DND-41 (cell line): ENCODE results near the gene UBE2H.
"Not testable (repeated sequence)": the region's sequence is repeated elsewhere in the genome, so short reads cannot be mapped to it uniquely, and the experiment has no call there.

Experiments
- ATAC-seq: fragments of 200-7000 bp; cut with Tn5 transposase; 3 replicates; pipeline ENCODE4 v1.9.1; 2021; ENCODE audit warnings: low read depth; ENCODE audit not compliant: insufficient read depth
- DNase-seq: peaks from one replicate; pipeline ENCODE4 v3.0.0-alpha.2; 2020
- H2AFZ ChIP-seq: 2 replicates; pipeline ENCODE4 v1.6.0; 2012; ENCODE audit warnings: low read depth, low read length
- H3K27ac ChIP-seq: 2 replicates; pipeline ENCODE4 v1.5.1; 2012; ENCODE audit warnings: low read length, inconsistent platforms
- H3K27me3 ChIP-seq: fragments of 200-600 bp; sonication (generic); 2 replicates; pipeline ENCODE4 v1.6.0; 2012; ENCODE audit warnings: low read length, mild to moderate bottlenecking, inconsistent platforms; ENCODE audit not compliant: insufficient read depth, poor library complexity
- H3K36me3 ChIP-seq: 2 replicates; pipeline ENCODE4 v1.5.1; 2012; ENCODE audit warnings: low read length, inconsistent platforms; ENCODE audit not compliant: insufficient read depth
- H3K4me1 ChIP-seq: 2 replicates; pipeline ENCODE4 v1.5.1; 2012; ENCODE audit warnings: mild to moderate bottlenecking, low read length; ENCODE audit not compliant: insufficient read depth
- H3K4me2 ChIP-seq: 2 replicates; pipeline ENCODE4 v1.6.0; 2012; ENCODE audit warnings: mild to moderate bottlenecking, moderate library complexity, low read length, inconsistent platforms; ENCODE audit not compliant: insufficient read depth
- H3K4me3 ChIP-seq, 2 experiments: fragments of 200-600 bp in 1 of 2; shearing (Covaris generic) in 1 of 2; 2 replicates each; pipeline ENCODE4 v1.5.1; 2012 to 2016; ENCODE audit warnings: inconsistent platforms in 2 of 2, low read length in 2 of 2, mild to moderate bottlenecking in 2 of 2, low read depth in 1 of 2, moderate library complexity in 1 of 2
- H3K79me2 ChIP-seq: 2 replicates; pipeline ENCODE4 v1.6.0; 2012; ENCODE audit warnings: low read length, inconsistent platforms; ENCODE audit not compliant: insufficient read depth
- H3K9ac ChIP-seq: 2 replicates; pipeline ENCODE4 v1.6.0; 2012; ENCODE audit warnings: low read depth, mild to moderate bottlenecking, inconsistent platforms, low read length, moderate library complexity
- H3K9me3 ChIP-seq: 2 replicates; pipeline ENCODE4 v1.5.1; 2012; ENCODE audit warnings: low read length, moderate library complexity, mild to moderate bottlenecking, inconsistent platforms; ENCODE audit not compliant: insufficient read depth, severe bottlenecking
- H4K20me1 ChIP-seq: 2 replicates; pipeline ENCODE4 v1.6.0; 2012; ENCODE audit warnings: low read length; ENCODE audit not compliant: insufficient read depth
- EZH2 ChIP-seq: IDR thresholded peaks from 3 replicates; pipeline ENCODE4 v1.6.1; 2012; ENCODE audit warnings: borderline replicate concordance, low read depth, mild to moderate bottlenecking, moderate library complexity, low read length, inconsistent platforms; ENCODE audit not compliant: severe bottlenecking
- TF ChIP-seq, protein P1 (sequence below): IDR thresholded peaks from 2 replicates; pipeline ENCODE4 v1.5.1; 2012; ENCODE audit warnings: borderline replicate concordance, low read length, moderate library complexity, mild to moderate bottlenecking; ENCODE audit not compliant: poor library complexity, severe bottlenecking; ENCODE audit errors: extremely low read depth

UBE2H gene

DNA sequence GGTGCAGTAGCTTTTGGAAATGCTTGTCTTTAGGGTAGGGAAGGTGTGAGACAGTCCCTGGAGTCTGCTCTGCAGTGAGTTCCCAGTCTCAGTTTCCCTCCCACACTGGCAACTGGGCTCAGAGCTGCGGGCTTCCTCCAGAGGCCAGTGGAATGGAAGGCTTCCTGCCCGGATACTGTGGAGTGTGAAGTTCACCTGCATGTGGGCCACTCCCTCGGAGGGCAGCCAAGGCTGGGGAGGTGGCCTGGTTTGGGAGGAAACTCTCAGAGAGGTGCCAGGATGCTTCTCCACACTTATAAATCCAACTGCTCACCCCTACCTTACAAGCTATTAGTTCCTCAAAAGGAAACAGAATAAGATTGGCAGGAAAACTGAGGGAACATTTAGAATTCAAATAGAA is 18.1 kb upstream of the UBE2H start:
- Histone ChIP-seq H3K27ac (no peak overlapping the region), H3K4me2 (no peak overlapping the region), H4K20me1 (no peaks in the 10 kb centered on the region), H3K27me3 (no peaks in the 10 kb centered on the region), H3K9me3 (no peaks in the 10 kb centered on the region), H3K9ac (no peak overlapping the region), H3K36me3 (no peaks in the 10 kb centered on the region), H2AFZ (no peak overlapping the region), H3K4me3 (no peak overlapping the region), H3K79me2 (no peaks in the 10 kb centered on the region), H3K4me1 (no peaks in the 10 kb centered on the region)
- no peak for ATAC-seq
- TF ChIP-seq EZH2 = no peak
- TF ChIP-seq, protein P1, sequence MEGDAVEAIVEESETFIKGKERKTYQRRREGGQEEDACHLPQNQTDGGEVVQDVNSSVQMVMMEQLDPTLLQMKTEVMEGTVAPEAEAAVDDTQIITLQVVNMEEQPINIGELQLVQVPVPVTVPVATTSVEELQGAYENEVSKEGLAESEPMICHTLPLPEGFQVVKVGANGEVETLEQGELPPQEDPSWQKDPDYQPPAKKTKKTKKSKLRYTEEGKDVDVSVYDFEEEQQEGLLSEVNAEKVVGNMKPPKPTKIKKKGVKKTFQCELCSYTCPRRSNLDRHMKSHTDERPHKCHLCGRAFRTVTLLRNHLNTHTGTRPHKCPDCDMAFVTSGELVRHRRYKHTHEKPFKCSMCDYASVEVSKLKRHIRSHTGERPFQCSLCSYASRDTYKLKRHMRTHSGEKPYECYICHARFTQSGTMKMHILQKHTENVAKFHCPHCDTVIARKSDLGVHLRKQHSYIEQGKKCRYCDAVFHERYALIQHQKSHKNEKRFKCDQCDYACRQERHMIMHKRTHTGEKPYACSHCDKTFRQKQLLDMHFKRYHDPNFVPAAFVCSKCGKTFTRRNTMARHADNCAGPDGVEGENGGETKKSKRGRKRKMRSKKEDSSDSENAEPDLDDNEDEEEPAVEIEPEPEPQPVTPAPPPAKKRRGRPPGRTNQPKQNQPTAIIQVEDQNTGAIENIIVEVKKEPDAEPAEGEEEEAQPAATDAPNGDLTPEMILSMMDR = no peak
- DNase-seq = no peak

DNA sequence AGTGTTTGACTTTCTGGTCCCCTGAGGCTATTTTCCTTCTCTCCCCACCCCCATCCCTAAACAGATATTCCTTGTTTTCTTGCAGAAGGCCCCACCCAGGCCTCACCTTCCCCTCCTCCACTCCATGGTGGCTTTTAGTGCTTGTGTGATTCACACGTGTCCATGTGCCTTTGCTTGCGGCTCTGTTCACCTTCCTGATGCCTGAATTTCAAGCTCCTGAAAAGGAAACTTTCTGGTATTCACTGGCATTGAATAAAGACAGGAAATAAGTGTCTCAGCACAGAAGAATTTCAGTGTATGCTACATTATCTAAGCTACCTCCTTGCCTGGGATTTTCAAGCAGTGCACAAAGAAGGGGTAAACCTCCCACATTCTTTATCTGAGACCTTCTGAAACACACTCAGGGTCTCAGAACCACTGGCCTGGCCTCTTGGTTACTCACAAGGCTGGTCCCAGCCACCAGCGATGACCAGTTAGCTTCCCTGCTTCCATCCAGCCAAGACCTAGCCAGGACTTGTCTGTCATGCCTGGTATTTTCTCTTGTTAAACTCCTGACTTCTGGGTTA is 17.2 kb upstream of the UBE2H start:
- ATAC-seq = no peak
- no peaks in the 10 kb centered on the region for H4K20me1 ChIP-seq
- no peaks in the 10 kb centered on the region for H3K9me3 ChIP-seq
- DNase-seq = no peak
- H3K4me2 ChIP-seq = no peak overlapping the region
- no peak overlapping the region for H3K4me3 ChIP-seq
- H2AFZ ChIP-seq = no peak overlapping the region
- H3K4me1 ChIP-seq = no peaks in the 10 kb centered on the region
- no peaks in the 10 kb centered on the region for H3K27me3 ChIP-seq
- no peaks in the 10 kb centered on the region for H3K79me2 ChIP-seq
- H3K36me3 ChIP-seq = no peaks in the 10 kb centered on the region
- H3K9ac ChIP-seq = no peak overlapping the region
- H3K27ac ChIP-seq = no peak overlapping the region
- TF ChIP-seq, protein P1 = no peak
- TF ChIP-seq EZH2 = no peak

DNA sequence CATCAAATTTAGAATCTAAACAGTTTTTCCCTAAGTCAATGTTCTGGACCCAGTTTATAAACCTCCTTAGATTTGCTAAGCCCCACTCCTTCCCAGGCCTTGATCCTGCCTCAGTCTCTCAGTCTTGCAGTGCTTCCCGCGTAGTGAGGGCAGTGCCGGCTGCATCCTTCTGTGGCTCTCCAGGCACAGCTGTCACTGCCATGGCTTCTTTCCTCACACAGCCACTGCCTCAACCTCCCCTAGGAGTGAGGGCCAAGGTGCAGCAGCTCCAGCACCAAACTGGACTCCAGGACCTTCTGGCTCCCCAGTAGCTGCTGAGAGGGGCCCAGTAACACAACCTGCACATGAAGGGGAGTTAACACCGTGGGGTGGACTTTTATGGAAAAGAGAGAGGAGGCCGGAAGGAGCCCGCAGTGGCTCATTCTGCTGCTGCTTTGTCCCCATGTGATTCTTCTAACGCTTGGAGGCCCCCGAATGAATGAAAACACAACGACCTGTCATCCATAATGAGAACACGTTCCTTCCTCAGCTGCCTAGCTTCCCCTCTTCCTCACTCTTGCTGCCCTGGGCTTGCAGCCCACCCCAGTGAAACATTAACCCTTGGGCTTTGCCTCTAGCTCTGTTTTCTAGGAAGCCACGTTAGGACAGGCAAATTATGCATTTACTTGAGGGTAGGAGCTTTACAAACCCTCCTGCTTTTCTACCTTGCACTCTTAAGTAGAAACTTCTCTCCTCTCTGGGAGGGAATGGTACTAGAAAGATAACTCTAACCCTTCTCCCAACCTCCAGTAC is 16.0 kb upstream of the UBE2H start:
- Histone ChIP-seq H3K79me2 (no peaks in the 10 kb centered on the region), H3K4me3 (no peak overlapping the region), H3K27ac (no peak overlapping the region), H2AFZ (no peak overlapping the region), H3K4me1 (no peaks in the 10 kb centered on the region), H3K4me2 (no peak overlapping the region), H3K36me3 (no peaks in the 10 kb centered on the region), H3K27me3 (no peaks in the 10 kb centered on the region), H3K9me3 (no peaks in the 10 kb centered on the region), H4K20me1 (no peaks in the 10 kb centered on the region), H3K9ac (no peak overlapping the region)
- DNase-seq (no peak), ATAC-seq (no peak)
- TF ChIP-seq EZH2 = no peak
- TF ChIP-seq, protein P1 = no peak

DNA sequence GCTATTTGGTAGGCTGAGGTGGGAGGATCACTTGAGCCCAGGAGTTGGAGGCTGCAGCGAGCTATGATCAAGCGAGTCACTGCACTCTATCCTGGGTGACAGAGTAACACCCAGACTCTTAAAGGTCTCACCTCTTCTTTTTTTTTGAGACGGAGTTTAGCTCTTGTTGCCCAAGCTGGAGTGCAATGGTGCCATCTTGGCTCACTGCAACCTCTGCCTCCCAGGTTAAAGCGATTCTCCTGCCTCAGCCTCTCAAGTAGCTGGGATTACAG is 7.4 kb upstream of the UBE2H start:
- H3K4me1 ChIP-seq, ATAC-seq, H4K20me1 ChIP-seq, H2AFZ ChIP-seq, H3K79me2 ChIP-seq, DNase-seq, H3K36me3 ChIP-seq, H3K27ac ChIP-seq, H3K9ac ChIP-seq, H3K9me3 ChIP-seq, H3K27me3 ChIP-seq, H3K4me2 ChIP-seq, H3K4me3 ChIP-seq: not testable (repeated sequence)
